Neural cell (in vitro differentiated cells): Measurements from ENCODE around the gene KXD1.

Source experiments
- MXI1 ChIP-seq: fragments of 450-650 bp; conservative IDR thresholded peaks from 2 replicates; pipeline ENCODE4 v1.6.1; 2014; ENCODE audit warnings: antibody characterized with exemption, mild to moderate bottlenecking; ENCODE audit not compliant: poor library complexity, severe bottlenecking
- RAD21 ChIP-seq: fragments of 450-650 bp; conservative IDR thresholded peaks from 2 replicates; pipeline ENCODE4 v1.6.1; 2014; ENCODE audit warnings: antibody characterized with exemption, mild to moderate bottlenecking, moderate library complexity
- TF ChIP-seq, protein P1 (sequence below): fragments of 450-650 bp; IDR thresholded peaks from 2 replicates; pipeline ENCODE4 v1.5.1; 2014; ENCODE audit warnings: antibody characterized with exemption, mild to moderate bottlenecking, moderate library complexity; ENCODE audit not compliant: poor library complexity, severe bottlenecking

DNA sequence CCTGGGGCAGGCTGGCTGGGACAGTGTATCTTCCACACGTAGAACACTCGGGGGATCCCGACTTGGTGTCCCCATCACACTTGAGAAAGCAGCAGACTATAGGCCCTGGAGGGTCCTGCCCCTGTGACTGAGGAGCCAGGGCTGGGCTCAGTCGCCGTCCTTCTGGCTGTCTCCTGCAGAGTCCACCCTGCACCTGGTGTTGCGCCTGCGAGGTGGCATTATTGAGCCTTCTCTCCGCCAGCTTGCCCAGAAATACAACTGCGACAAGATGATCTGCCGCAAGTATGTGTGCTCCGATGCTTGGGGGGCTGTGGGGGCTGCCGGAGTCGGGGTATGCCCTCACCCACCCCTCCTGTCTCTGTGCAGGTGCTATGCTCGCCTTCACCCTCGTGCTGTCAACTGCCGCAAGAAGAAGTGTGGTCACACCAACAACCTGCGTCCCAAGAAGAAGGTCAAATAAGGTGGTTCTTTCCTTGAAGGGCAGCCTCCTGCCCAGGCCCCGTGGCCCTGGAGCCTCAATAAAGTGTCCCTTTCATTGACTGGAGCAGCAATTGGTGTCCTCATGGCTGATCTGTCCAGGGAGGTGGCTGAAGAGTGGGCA lies 17.1 kb downstream of the KXD1 start:
- TF ChIP-seq MXI1 = no peak
- TF ChIP-seq, protein P1, sequence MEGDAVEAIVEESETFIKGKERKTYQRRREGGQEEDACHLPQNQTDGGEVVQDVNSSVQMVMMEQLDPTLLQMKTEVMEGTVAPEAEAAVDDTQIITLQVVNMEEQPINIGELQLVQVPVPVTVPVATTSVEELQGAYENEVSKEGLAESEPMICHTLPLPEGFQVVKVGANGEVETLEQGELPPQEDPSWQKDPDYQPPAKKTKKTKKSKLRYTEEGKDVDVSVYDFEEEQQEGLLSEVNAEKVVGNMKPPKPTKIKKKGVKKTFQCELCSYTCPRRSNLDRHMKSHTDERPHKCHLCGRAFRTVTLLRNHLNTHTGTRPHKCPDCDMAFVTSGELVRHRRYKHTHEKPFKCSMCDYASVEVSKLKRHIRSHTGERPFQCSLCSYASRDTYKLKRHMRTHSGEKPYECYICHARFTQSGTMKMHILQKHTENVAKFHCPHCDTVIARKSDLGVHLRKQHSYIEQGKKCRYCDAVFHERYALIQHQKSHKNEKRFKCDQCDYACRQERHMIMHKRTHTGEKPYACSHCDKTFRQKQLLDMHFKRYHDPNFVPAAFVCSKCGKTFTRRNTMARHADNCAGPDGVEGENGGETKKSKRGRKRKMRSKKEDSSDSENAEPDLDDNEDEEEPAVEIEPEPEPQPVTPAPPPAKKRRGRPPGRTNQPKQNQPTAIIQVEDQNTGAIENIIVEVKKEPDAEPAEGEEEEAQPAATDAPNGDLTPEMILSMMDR = no peak
- no peak for TF ChIP-seq RAD21
